LNCaP clone FGC (cell line): Measurements from ENCODE around the gene IL15.

Experiments
- DNase-seq: peaks from one replicate; pipeline ENCODE4 v3.0.0-alpha.2; 2011; ENCODE audit warnings: low read depth
- H3K4me3 ChIP-seq: 2 replicates; pipeline ENCODE4 v1.5.1; 2011; ENCODE audit warnings: mild to moderate bottlenecking, low read depth, low read length, control low read depth
- CTCF ChIP-seq: IDR thresholded peaks from 2 replicates; pipeline ENCODE4 v1.5.1; 2012; ENCODE audit warnings: mild to moderate bottlenecking; ENCODE audit not compliant: control insufficient read depth, insufficient read depth; ENCODE audit errors: extremely low read depth

The IL15 gene

GRCh38 chr4:141692081-141692480, 55.7 kb downstream of the IL15 start:
- DNase-seq: no peak
- no peak for TF ChIP-seq CTCF
- no peak overlapping the region for H3K4me3 ChIP-seq

GRCh38 chr4:141697116-141697515, 60.7 kb downstream of the IL15 start:
- H3K4me3 ChIP-seq: no peak overlapping the region
- no peak for TF ChIP-seq CTCF
- DNase-seq: no peak

- H3K4me3 ChIP-seq: no peak overlapping the region
- DNase-seq: no peak
- no peak for TF ChIP-seq CTCF
Measured at GRCh38 chr4:141702472-141703182, 66.2 kb downstream of the IL15 start.

- H3K4me3 ChIP-seq: no peak overlapping the region
- no peak for DNase-seq
- TF ChIP-seq CTCF: no peak
Measured at GRCh38 chr4:141703497-141703896, 67.1 kb downstream of the IL15 start.

GRCh38 chr4:141705048-141705746, 68.8 kb downstream of the IL15 start:
- no peak for TF ChIP-seq CTCF
- H3K4me3 ChIP-seq: no peak overlapping the region
- DNase-seq: no peak

- H3K4me3 ChIP-seq: no peak overlapping the region
- TF ChIP-seq CTCF: no peak
- no peak for DNase-seq
Measured at GRCh38 chr4:141705747-141706377, 69.5 kb downstream of the IL15 start.
